ENCODE measurements around the gene USP12. TPM values are rescaled to one million over a fixed set of nuclear protein-coding genes. Genes with fewer than 3 reads are reported as not detected.

USP12 gene
- polyA plus RNA-seq, 3 donors: 12.8 to 23.4 (median 14.5) TPM

- no peak overlapping the region for H3K27ac Mint-ChIP-seq
- no peak for TF ChIP-seq CTCF (IDR thresholded peaks at IDR 0.05)
- no peaks in the 10 kb centered on the region for H3K9me3 ChIP-seq (replicated peaks in 1 of 2; ENCODE audit: control insufficient read depth in 1 of 2, insufficient read depth in 1 of 2, low read length in 2 of 2)
- H3K36me3 Mint-ChIP-seq: peaks cover 48 to 55% of the 10 kb centered on the region in 2 donors
- H3K27me3 ChIP-seq (ENCODE audit: control insufficient read depth in 2 of 2, insufficient read depth in 2 of 2, low read length in 2 of 2): no peaks in the 10 kb centered on the region
- H3K9ac ChIP-seq (ENCODE audit: insufficient read depth, low read length, poor library complexity, severe bottlenecking): no peak overlapping the region
- H3K4me2 ChIP-seq (replicated peaks; ENCODE audit: extremely low read depth, low read length, poor library complexity, severe bottlenecking): no peak overlapping the region
- H3K4me3 ChIP-seq (replicated peaks in 1 of 3; ENCODE audit: low read depth in 2 of 3, low read length in 3 of 3): no peak overlapping the region
- no peaks in the 10 kb centered on the region for H3K9me3 Mint-ChIP-seq
- H3K4me3 Mint-ChIP-seq: no peak overlapping the region
- WGBS (ENCODE audit: insufficient coverage): no CpG with 5 or more reads among the region's 1 CpG
- H3K79me2 ChIP-seq (ENCODE audit: insufficient read depth, low read length): no peaks in the 10 kb centered on the region
- peaks cover 2% of the 10 kb centered on the region for H3K4me1 Mint-ChIP-seq
- no peaks in the 10 kb centered on the region for H3K4me1 ChIP-seq (ENCODE audit: control insufficient read depth in 1 of 2, insufficient read depth in 2 of 2, low read length in 2 of 2)
- intact Hi-C loops (cut with micrococcal nuclease): no loop called here
- peaks cover 3 to 43% of the 10 kb centered on the region in 2 donors for H3K36me3 ChIP-seq (replicated peaks in 1 of 2; ENCODE audit: control insufficient read depth in 1 of 2, insufficient read depth in 2 of 2, low read length in 2 of 2)
- DNase-seq: no peak
- no peak overlapping the region for H2AFZ ChIP-seq (ENCODE audit: insufficient read depth, low read depth, low read length, poor library complexity, severe bottlenecking)
- H4K20me1 ChIP-seq (ENCODE audit: insufficient read depth, low read length): no peaks in the 10 kb centered on the region
- H3K27me3 Mint-ChIP-seq (ENCODE audit: low read depth in 3 of 3): no peaks in the 10 kb centered on the region
- H3K27ac ChIP-seq (ENCODE audit: low read depth in 1 of 2, low read length in 2 of 2): no peak overlapping the region
Observed at GRCh38 chr13:27101289-27101688, 70.3 kb downstream of the USP12 start.

GRCh38 chr13:27097691-27098090 is 73.9 kb downstream of the USP12 start:
- Histone ChIP-seq H3K9ac (ENCODE audit: insufficient read depth, low read length, poor library complexity, severe bottlenecking) (no peak overlapping the region), H3K36me3 (replicated peaks in 1 of 2; ENCODE audit: control insufficient read depth in 1 of 2, insufficient read depth in 2 of 2, low read length in 2 of 2) (peaks cover 16 to 50% of the 10 kb centered on the region in 2 donors), H3K27me3 (ENCODE audit: control insufficient read depth in 2 of 2, insufficient read depth in 2 of 2, low read length in 2 of 2) (no peaks in the 10 kb centered on the region), H3K4me1 (ENCODE audit: control insufficient read depth in 1 of 2, insufficient read depth in 2 of 2, low read length in 2 of 2) (no peaks in the 10 kb centered on the region), H4K20me1 (ENCODE audit: insufficient read depth, low read length) (no peaks in the 10 kb centered on the region), H3K4me3 (replicated peaks in 1 of 3; ENCODE audit: low read depth in 2 of 3, low read length in 3 of 3) (no peak overlapping the region), H3K4me2 (replicated peaks; ENCODE audit: extremely low read depth, low read length, poor library complexity, severe bottlenecking) (no peak overlapping the region), H3K79me2 (ENCODE audit: insufficient read depth, low read length) (no peaks in the 10 kb centered on the region), H3K27ac (ENCODE audit: low read depth in 1 of 2, low read length in 2 of 2) (no peak overlapping the region), H3K9me3 (replicated peaks in 1 of 2; ENCODE audit: control insufficient read depth in 1 of 2, insufficient read depth in 1 of 2, low read length in 2 of 2) (no peaks in the 10 kb centered on the region), H2AFZ (ENCODE audit: insufficient read depth, low read depth, low read length, poor library complexity, severe bottlenecking) (no peak overlapping the region)
- Mint-ChIP-seq H3K4me1 (no peaks in the 10 kb centered on the region), H3K36me3 (peaks cover 58 to 69% of the 10 kb centered on the region in 2 donors), H3K9me3 (no peaks in the 10 kb centered on the region), H3K4me3 (no peak overlapping the region), H3K27me3 (ENCODE audit: low read depth in 3 of 3) (no peaks in the 10 kb centered on the region), H3K27ac (no peak overlapping the region)
- DNase-seq: no peak
- no peak for TF ChIP-seq CTCF (IDR thresholded peaks at IDR 0.05)
- intact Hi-C loops (cut with micrococcal nuclease): no loop called here

Data from CD14-positive monocyte (primary cell).